NCI-H748 (cell line): Measurements from ENCODE around the gene HTRA3.

Experiments
- DNase-seq: peaks from one replicate; lab custom pipeline; 2025; ENCODE audit not compliant: unreplicated experiment; lab: John Stamatoyannopoulos, UW

The HTRA3 gene

GRCh38 chr4:8233672-8234484, 35.7 kb upstream of the HTRA3 start:
- no peak for DNase-seq

- no peak for DNase-seq
Measured at GRCh38 chr4:8234715-8235114, 34.8 kb upstream of the HTRA3 start.

GRCh38 chr4:8235224-8235623, 34.3 kb upstream of the HTRA3 start:
- DNase-seq: peak; percentile 82

GRCh38 chr4:8235686-8236085, 33.9 kb upstream of the HTRA3 start:
- DNase-seq: no peak

GRCh38 chr4:8236106-8236919, 33.2 kb upstream of the HTRA3 start:
- DNase-seq: no peak

- no peak for DNase-seq
Measured at GRCh38 chr4:8236920-8237195, 32.7 kb upstream of the HTRA3 start.

- no peak for DNase-seq
Measured at GRCh38 chr4:8237256-8237989, 32.1 kb upstream of the HTRA3 start.

GRCh38 chr4:8238036-8238511, 31.5 kb upstream of the HTRA3 start:
- DNase-seq: peak; percentile 78

GRCh38 chr4:8238515-8239053, 31.0 kb upstream of the HTRA3 start:
- peak; percentile 43 for DNase-seq

GRCh38 chr4:8239226-8239625, 30.3 kb upstream of the HTRA3 start:
- DNase-seq: no peak

- no peak for DNase-seq
Measured at GRCh38 chr4:8239661-8240060, 29.9 kb upstream of the HTRA3 start.

GRCh38 chr4:8240211-8241041, 29.1 kb upstream of the HTRA3 start:
- DNase-seq: no peak

- no peak for DNase-seq
Measured at GRCh38 chr4:8241211-8241779, 28.3 kb upstream of the HTRA3 start.

GRCh38 chr4:8241895-8242696, 27.5 kb upstream of the HTRA3 start:
- DNase-seq: peak; percentile 75

- no peak for DNase-seq
Measured at GRCh38 chr4:8242782-8243560, 26.6 kb upstream of the HTRA3 start.

GRCh38 chr4:8244001-8244757, 25.4 kb upstream of the HTRA3 start:
- DNase-seq: no peak

GRCh38 chr4:8244931-8245460, 24.6 kb upstream of the HTRA3 start:
- no peak for DNase-seq
